SK-N-SH treated with all-trans-retinoic acid at 6 μM for 48 hours (cell line): ENCODE results near the gene PLVAP.

Experiments used
- ATAC-seq: fragments of 200-7000 bp; cut with Tn5 transposase; 3 replicates; pipeline ENCODE4 v1.9.1; 2020; ENCODE audit warnings: mild to moderate bottlenecking, moderate library complexity
- ARNTL ChIP-seq: fragments of 450-650 bp; formaldehyde crosslinking; IDR thresholded peaks from 2 replicates; pipeline ENCODE4 v1.5.0; 2020; ENCODE audit warnings: low read depth, mild to moderate bottlenecking, moderate library complexity, borderline replicate concordance
- BACH2 ChIP-seq: fragments of 250-450 bp; sonication (Bioruptor Pico); IDR thresholded peaks from 2 replicates; pipeline ENCODE4 v1.9.0; 2021; ENCODE audit warnings: mild to moderate bottlenecking, borderline replicate concordance
- CSDC2 ChIP-seq: fragments of 250-450 bp; sonication (Bioruptor Pico); IDR thresholded peaks from 2 replicates; pipeline ENCODE4 v1.5.0; 2020; ENCODE audit warnings: mild to moderate bottlenecking, moderate library complexity
- ESRRG ChIP-seq: fragments of 250-450 bp; sonication (Bioruptor Pico); IDR thresholded peaks from 2 replicates; pipeline ENCODE4 v1.6.1; 2021; ENCODE audit warnings: mild to moderate bottlenecking
- GLIS3 ChIP-seq: fragments of 250-450 bp; sonication (Bioruptor Pico); IDR thresholded peaks from 2 replicates; pipeline ENCODE4 v1.5.0; 2020; ENCODE audit warnings: mild to moderate bottlenecking, moderate library complexity
- ISL1 ChIP-seq: fragments of 250-450 bp; sonication (Bioruptor Pico); IDR thresholded peaks from 2 replicates; pipeline ENCODE4 v2.1.2; 2022; ENCODE audit warnings: mild to moderate bottlenecking, moderate library complexity
- OSR1 ChIP-seq: fragments of 250-450 bp; sonication (Bioruptor Pico); IDR thresholded peaks from 2 replicates; pipeline ENCODE4 v1.8.0; 2022; ENCODE audit warnings: moderate library complexity, mild to moderate bottlenecking, inconsistent platforms
- RARB ChIP-seq: fragments of 250-450 bp; sonication (Bioruptor Pico); IDR thresholded peaks from 2 replicates; pipeline ENCODE4 v1.8.0; 2021; ENCODE audit warnings: mild to moderate bottlenecking, moderate library complexity
- SNAI2 ChIP-seq: fragments of 250-450 bp; sonication (Bioruptor Pico); IDR thresholded peaks from 2 replicates; pipeline ENCODE4 v1.5.0; 2020; ENCODE audit warnings: mild to moderate bottlenecking, moderate library complexity
- TCF4 ChIP-seq: fragments of 250-450 bp; sonication (Bioruptor Pico); IDR thresholded peaks from 2 replicates; pipeline ENCODE4 v1.8.0; 2021; ENCODE audit warnings: mild to moderate bottlenecking, moderate library complexity, borderline replicate concordance
- ZFP3 ChIP-seq: fragments of 250-450 bp; sonication (Bioruptor Pico); IDR thresholded peaks from 2 replicates; pipeline ENCODE4 v1.5.0; 2020; ENCODE audit warnings: mild to moderate bottlenecking, moderate library complexity
- ZFP30 ChIP-seq: fragments of 450-650 bp; formaldehyde crosslinking; IDR thresholded peaks from 2 replicates; pipeline ENCODE4 v1.5.0; 2022; ENCODE audit warnings: mild to moderate bottlenecking, moderate library complexity
- ZNF565 ChIP-seq: fragments of 450-650 bp; formaldehyde crosslinking; conservative IDR thresholded peaks from 2 replicates; pipeline ENCODE4 v1.5.0; 2020; ENCODE audit warnings: low read depth, mild to moderate bottlenecking, moderate library complexity
- ZNF8 ChIP-seq: fragments of 450-650 bp; formaldehyde crosslinking; IDR thresholded peaks from 2 replicates; pipeline ENCODE4 v1.5.0; 2020; ENCODE audit warnings: mild to moderate bottlenecking, moderate library complexity
- TF ChIP-seq, protein P1 (sequence below): fragments of 250-450 bp; sonication (Bioruptor Pico); IDR thresholded peaks from 2 replicates; pipeline ENCODE4 v1.5.0; 2020; ENCODE audit warnings: mild to moderate bottlenecking, moderate library complexity
- TF ChIP-seq, protein P2 (sequence below): fragments of 250-450 bp; sonication (Bioruptor Pico); IDR thresholded peaks from 2 replicates; pipeline ENCODE4 v1.8.0; 2020; ENCODE audit warnings: mild to moderate bottlenecking, moderate library complexity, borderline replicate concordance
- TF ChIP-seq, protein P3 (sequence below): fragments of 250-450 bp; sonication (Bioruptor Pico); IDR thresholded peaks from 2 replicates; pipeline ENCODE4 v1.8.0; 2021; ENCODE audit warnings: low read depth, mild to moderate bottlenecking, moderate library complexity, borderline replicate concordance
- TF ChIP-seq, protein P4 (sequence below): fragments of 250-450 bp; sonication (Bioruptor Pico); IDR thresholded peaks from 2 replicates; pipeline ENCODE4 v1.5.1; 2020; ENCODE audit warnings: low read depth, mild to moderate bottlenecking, moderate library complexity
- TF ChIP-seq, protein P5 (sequence below): fragments of 250-450 bp; sonication (Bioruptor Pico); IDR thresholded peaks from 2 replicates; pipeline ENCODE4 v1.5.1; 2021; ENCODE audit warnings: mild to moderate bottlenecking, moderate library complexity

Gene PLVAP

DNA sequence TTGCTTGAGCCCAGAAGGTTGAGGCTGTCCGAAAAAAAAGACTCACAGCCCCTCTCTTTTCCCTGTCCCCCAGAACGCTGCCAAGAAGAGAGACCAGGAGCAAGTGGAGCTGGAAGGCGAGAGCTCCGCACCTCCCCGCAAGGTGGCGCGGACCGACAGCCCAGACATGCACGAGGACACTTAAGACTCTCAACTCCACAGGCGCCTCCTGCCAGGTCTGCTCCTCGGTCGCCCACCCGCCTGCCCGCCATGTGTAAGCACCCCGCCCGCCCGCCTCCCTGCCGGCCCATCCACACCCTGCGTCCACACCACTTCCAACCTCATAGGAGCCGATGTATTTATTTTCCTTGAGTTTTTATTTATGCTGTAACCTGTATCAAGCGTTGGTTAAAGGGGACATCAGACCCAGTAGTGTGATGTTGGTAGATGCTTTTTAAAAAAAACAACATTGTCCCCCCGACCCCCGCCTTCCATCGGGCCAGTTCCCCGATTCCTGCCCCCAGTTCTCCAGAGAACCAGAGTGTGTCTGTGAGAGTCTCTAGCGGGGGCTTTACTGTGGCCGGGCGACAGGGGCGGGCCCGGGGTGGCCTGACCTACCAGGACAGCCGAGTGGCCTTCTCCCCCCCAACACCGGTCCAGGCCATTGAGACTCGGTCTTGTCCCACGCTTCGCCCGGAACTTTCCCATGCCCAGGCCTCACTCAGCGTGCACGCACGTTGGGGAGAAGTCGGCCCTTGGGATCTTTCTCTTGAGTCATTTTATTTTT, 57.5 kb downstream of the PLVAP start:
- no peak for TF ChIP-seq ESRRG
- TF ChIP-seq, protein P1, sequence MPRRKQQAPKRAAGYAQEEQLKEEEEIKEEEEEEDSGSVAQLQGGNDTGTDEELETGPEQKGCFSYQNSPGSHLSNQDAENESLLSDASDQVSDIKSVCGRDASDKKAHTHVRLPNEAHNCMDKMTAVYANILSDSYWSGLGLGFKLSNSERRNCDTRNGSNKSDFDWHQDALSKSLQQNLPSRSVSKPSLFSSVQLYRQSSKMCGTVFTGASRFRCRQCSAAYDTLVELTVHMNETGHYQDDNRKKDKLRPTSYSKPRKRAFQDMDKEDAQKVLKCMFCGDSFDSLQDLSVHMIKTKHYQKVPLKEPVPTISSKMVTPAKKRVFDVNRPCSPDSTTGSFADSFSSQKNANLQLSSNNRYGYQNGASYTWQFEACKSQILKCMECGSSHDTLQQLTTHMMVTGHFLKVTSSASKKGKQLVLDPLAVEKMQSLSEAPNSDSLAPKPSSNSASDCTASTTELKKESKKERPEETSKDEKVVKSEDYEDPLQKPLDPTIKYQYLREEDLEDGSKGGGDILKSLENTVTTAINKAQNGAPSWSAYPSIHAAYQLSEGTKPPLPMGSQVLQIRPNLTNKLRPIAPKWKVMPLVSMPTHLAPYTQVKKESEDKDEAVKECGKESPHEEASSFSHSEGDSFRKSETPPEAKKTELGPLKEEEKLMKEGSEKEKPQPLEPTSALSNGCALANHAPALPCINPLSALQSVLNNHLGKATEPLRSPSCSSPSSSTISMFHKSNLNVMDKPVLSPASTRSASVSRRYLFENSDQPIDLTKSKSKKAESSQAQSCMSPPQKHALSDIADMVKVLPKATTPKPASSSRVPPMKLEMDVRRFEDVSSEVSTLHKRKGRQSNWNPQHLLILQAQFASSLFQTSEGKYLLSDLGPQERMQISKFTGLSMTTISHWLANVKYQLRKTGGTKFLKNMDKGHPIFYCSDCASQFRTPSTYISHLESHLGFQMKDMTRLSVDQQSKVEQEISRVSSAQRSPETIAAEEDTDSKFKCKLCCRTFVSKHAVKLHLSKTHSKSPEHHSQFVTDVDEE (CRISPR knock-in tag): no peak
- no peak for TF ChIP-seq CSDC2 (CRISPR knock-in tag)
- TF ChIP-seq, protein P2, sequence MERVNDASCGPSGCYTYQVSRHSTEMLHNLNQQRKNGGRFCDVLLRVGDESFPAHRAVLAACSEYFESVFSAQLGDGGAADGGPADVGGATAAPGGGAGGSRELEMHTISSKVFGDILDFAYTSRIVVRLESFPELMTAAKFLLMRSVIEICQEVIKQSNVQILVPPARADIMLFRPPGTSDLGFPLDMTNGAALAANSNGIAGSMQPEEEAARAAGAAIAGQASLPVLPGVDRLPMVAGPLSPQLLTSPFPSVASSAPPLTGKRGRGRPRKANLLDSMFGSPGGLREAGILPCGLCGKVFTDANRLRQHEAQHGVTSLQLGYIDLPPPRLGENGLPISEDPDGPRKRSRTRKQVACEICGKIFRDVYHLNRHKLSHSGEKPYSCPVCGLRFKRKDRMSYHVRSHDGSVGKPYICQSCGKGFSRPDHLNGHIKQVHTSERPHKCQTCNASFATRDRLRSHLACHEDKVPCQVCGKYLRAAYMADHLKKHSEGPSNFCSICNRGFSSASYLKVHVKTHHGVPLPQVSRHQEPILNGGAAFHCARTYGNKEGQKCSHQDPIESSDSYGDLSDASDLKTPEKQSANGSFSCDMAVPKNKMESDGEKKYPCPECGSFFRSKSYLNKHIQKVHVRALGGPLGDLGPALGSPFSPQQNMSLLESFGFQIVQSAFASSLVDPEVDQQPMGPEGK: no peak
- no peak for TF ChIP-seq SNAI2 (CRISPR knock-in tag)
- no peak for TF ChIP-seq TCF4 (CRISPR knock-in tag)
- TF ChIP-seq, protein P3, sequence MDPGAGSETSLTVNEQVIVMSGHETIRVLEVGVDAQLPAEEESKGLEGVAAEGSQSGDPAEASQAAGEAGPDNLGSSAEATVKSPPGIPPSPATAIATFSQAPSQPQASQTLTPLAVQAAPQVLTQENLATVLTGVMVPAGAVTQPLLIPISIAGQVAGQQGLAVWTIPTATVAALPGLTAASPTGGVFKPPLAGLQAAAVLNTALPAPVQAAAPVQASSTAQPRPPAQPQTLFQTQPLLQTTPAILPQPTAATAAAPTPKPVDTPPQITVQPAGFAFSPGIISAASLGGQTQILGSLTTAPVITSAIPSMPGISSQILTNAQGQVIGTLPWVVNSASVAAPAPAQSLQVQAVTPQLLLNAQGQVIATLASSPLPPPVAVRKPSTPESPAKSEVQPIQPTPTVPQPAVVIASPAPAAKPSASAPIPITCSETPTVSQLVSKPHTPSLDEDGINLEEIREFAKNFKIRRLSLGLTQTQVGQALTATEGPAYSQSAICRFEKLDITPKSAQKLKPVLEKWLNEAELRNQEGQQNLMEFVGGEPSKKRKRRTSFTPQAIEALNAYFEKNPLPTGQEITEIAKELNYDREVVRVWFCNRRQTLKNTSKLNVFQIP (CRISPR knock-in tag): no peak
- TF ChIP-seq, protein P4, sequence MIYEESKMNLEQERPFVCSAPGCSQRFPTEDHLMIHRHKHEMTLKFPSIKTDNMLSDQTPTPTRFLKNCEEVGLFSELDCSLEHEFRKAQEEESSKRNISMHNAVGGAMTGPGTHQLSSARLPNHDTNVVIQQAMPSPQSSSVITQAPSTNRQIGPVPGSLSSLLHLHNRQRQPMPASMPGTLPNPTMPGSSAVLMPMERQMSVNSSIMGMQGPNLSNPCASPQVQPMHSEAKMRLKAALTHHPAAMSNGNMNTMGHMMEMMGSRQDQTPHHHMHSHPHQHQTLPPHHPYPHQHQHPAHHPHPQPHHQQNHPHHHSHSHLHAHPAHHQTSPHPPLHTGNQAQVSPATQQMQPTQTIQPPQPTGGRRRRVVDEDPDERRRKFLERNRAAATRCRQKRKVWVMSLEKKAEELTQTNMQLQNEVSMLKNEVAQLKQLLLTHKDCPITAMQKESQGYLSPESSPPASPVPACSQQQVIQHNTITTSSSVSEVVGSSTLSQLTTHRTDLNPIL (CRISPR knock-in tag): no peak
- TF ChIP-seq ZFP30: no peak
- no peak for TF ChIP-seq OSR1 (CRISPR knock-in tag)
- TF ChIP-seq ISL1 (CRISPR knock-in tag): no peak
- TF ChIP-seq, protein P5, sequence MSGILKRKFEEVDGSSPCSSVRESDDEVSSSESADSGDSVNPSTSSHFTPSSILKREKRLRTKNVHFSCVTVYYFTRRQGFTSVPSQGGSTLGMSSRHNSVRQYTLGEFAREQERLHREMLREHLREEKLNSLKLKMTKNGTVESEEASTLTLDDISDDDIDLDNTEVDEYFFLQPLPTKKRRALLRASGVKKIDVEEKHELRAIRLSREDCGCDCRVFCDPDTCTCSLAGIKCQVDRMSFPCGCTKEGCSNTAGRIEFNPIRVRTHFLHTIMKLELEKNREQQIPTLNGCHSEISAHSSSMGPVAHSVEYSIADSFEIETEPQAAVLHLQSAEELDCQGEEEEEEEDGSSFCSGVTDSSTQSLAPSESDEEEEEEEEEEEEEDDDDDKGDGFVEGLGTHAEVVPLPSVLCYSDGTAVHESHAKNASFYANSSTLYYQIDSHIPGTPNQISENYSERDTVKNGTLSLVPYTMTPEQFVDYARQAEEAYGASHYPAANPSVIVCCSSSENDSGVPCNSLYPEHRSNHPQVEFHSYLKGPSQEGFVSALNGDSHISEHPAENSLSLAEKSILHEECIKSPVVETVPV (CRISPR knock-in tag): no peak
- TF ChIP-seq ZNF8 (CRISPR knock-in tag): no peak
- TF ChIP-seq RARB (CRISPR knock-in tag): no peak
- no peak for ATAC-seq

DNA sequence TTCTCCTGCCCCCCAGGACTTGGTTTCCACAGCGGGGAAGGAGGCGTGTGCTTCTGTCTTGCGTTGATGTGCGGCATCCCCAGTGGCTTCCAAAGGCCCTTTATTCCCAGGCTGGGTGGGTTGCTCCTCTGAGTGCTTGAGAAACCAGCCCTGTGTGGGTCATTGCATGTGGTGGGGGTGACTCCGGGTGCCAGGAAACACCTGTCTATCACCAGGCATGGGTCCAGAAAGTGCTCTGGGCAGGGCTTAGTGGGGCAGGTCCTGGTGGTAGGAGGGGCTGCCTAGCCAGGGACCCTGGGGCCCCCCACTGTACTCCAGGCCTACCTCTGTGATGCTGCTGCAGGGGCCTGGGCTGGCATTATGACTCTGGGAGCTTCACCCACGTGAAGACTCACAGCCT, 58.2 kb downstream of the PLVAP start:
- TF ChIP-seq BACH2 (CRISPR knock-in tag): no peak
- no peak for TF ChIP-seq ZNF565 (CRISPR knock-in tag)
- no peak for TF ChIP-seq ZFP3 (CRISPR knock-in tag)
- no peak for TF ChIP-seq ARNTL (CRISPR knock-in tag)
- no peak for TF ChIP-seq OSR1 (CRISPR knock-in tag)
- TF ChIP-seq, protein P5 (CRISPR knock-in tag): no peak
- no peak for TF ChIP-seq GLIS3 (CRISPR knock-in tag)
- no peak for ATAC-seq
